Neuronal stem cell (in vitro differentiated cells): ENCODE measurements around the gene GDE1. TPM values are rescaled to one million over a fixed set of nuclear protein-coding genes. Genes with fewer than 3 reads are reported as not detected.

Experiments
- DNase-seq: peaks from one replicate; pipeline ENCODE4 v3.0.0-alpha.2; 2013; ENCODE audit warnings: low spot score
- H2AFZ ChIP-seq: one replicate; pipeline ENCODE4 v1.6.1; 2013; ENCODE audit warnings: mild to moderate bottlenecking, low read length, inconsistent platforms
- H2AK5ac ChIP-seq: 2 replicates; pipeline ENCODE4 v1.6.1; 2013; ENCODE audit warnings: low read depth, mild to moderate bottlenecking, inconsistent platforms, low read length, moderate library complexity, mixed read lengths
- H2BK120ac ChIP-seq: 2 replicates; pipeline ENCODE4 v1.6.1; 2013; ENCODE audit warnings: low read depth, mild to moderate bottlenecking, inconsistent platforms, low read length, moderate library complexity, mixed read lengths
- H2BK12ac ChIP-seq: one replicate; pipeline ENCODE4 v1.6.1; 2013; ENCODE audit warnings: low read length, inconsistent platforms
- H2BK15ac ChIP-seq: 2 replicates; pipeline ENCODE4 v1.6.1; 2013; ENCODE audit warnings: mild to moderate bottlenecking, low read length, inconsistent platforms, mixed read lengths
- H2BK5ac ChIP-seq: one replicate; pipeline ENCODE4 v1.6.1; 2013; ENCODE audit warnings: inconsistent platforms, mild to moderate bottlenecking, low read length, moderate library complexity
- H3K14ac ChIP-seq: one replicate; pipeline ENCODE4 v1.6.1; 2013; ENCODE audit warnings: low read length, inconsistent platforms
- H3K18ac ChIP-seq: 2 replicates; pipeline ENCODE4 v1.6.1; 2013; ENCODE audit warnings: low read length, inconsistent platforms
- H3K23ac ChIP-seq: 2 replicates; pipeline ENCODE4 v1.6.1; 2013; ENCODE audit warnings: low read depth, mild to moderate bottlenecking, mixed read lengths, low read length, inconsistent platforms; ENCODE audit not compliant: poor library complexity
- H3K27ac ChIP-seq: replicated peaks from 3 replicates; pipeline ENCODE4 v1.5.1; 2013; ENCODE audit warnings: low read length, inconsistent platforms
- H3K27me3 ChIP-seq, 3 experiments: 2 replicates each; pipeline ENCODE4 v1.6.1; 2013; ENCODE audit warnings: low read length in 3 of 3, mild to moderate bottlenecking in 2 of 3, inconsistent platforms in 1 of 3, low read depth in 1 of 3, mixed read lengths in 1 of 3, moderate library complexity in 1 of 3; ENCODE audit not compliant: control insufficient read depth in 3 of 3, insufficient read depth in 3 of 3
- H3K36me3 ChIP-seq, 2 donors: replicated peaks in 1 of 2; 2 replicates each; pipeline ENCODE4 v1.6.1; 2013; ENCODE audit warnings: low read length in 2 of 2; ENCODE audit not compliant: control insufficient read depth in 2 of 2, insufficient read depth in 2 of 2
- H3K4ac ChIP-seq: 2 replicates; pipeline ENCODE4 v1.6.1; 2013; ENCODE audit warnings: inconsistent platforms, mild to moderate bottlenecking, low read length, moderate library complexity
- H3K4me1 ChIP-seq, 2 donors: 1 replicate in 1 of 2; 2 replicates in 1 of 2; pipeline ENCODE4 v1.6.1; 2013; ENCODE audit warnings: low read length in 2 of 2, low read depth in 1 of 2; ENCODE audit not compliant: control insufficient read depth in 2 of 2, insufficient read depth in 1 of 2
- H3K4me2 ChIP-seq: one replicate; pipeline ENCODE4 v1.6.1; 2013; ENCODE audit warnings: mild to moderate bottlenecking, low read length, inconsistent platforms; ENCODE audit not compliant: insufficient read depth, poor library complexity, severe bottlenecking
- H3K4me3 ChIP-seq, 2 donors: 2 replicates each; pipeline ENCODE4 v1.5.1; 2013; ENCODE audit warnings: low read length in 2 of 2, mild to moderate bottlenecking in 2 of 2, inconsistent platforms in 1 of 2, moderate library complexity in 1 of 2
- H3K79me1 ChIP-seq: one replicate; pipeline ENCODE4 v1.6.1; 2013; ENCODE audit warnings: low read depth, mild to moderate bottlenecking, inconsistent platforms, low read length, moderate library complexity
- H3K9ac ChIP-seq: one replicate; pipeline ENCODE4 v1.6.1; 2013; ENCODE audit warnings: mild to moderate bottlenecking, low read depth, low read length, inconsistent platforms; ENCODE audit not compliant: poor library complexity
- H3K9me3 ChIP-seq, 2 donors: replicated peaks in 1 of 2; 2 replicates each; pipeline versions ENCODE3 to v1.6.1; 2013; ENCODE audit warnings: low read length in 2 of 2, mild to moderate bottlenecking in 2 of 2, inconsistent platforms in 1 of 2, low read depth in 1 of 2, mixed read lengths in 1 of 2, moderate library complexity in 1 of 2; ENCODE audit not compliant: control insufficient read depth in 2 of 2, insufficient read depth in 1 of 2
- H4K8ac ChIP-seq: one replicate; pipeline ENCODE4 v1.6.1; 2013; ENCODE audit warnings: low read depth, mild to moderate bottlenecking, inconsistent platforms, low read length, moderate library complexity
- H4K91ac ChIP-seq: one replicate; pipeline ENCODE4 v1.6.1; 2013; ENCODE audit warnings: low read length, low read depth, mild to moderate bottlenecking, inconsistent platforms; ENCODE audit not compliant: poor library complexity
- WGBS, 2 donors: extraction: QIAGEN DNeasy Blood & Tissue Kit; methylation state at CpG; one replicate each; pipeline ENCODE4 v1.1.7; 2013; ENCODE audit warnings: missing lambda C conversion rate in 2 of 2, mixed read lengths in 1 of 2; ENCODE audit not compliant: insufficient read length in 2 of 2, insufficient replicate concordance in 1 of 2; ENCODE audit errors: extremely low coverage in 2 of 2; 5-methylcytosine and 5-hydroxymethylcytosine counted together
- polyA plus RNA-seq, 2 experiments: library from polyadenylated mRNA; stranded (reverse); fragments of 200-250 nt; gene quantifications; one replicate each; pipeline ENCODE4 v1.2.3, GENCODE V29; 2013

Gene GDE1, protein sequence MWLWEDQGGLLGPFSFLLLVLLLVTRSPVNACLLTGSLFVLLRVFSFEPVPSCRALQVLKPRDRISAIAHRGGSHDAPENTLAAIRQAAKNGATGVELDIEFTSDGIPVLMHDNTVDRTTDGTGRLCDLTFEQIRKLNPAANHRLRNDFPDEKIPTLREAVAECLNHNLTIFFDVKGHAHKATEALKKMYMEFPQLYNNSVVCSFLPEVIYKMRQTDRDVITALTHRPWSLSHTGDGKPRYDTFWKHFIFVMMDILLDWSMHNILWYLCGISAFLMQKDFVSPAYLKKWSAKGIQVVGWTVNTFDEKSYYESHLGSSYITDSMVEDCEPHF
- 54.9 TPM for polyA plus RNA-seq (2013, experiment 1 of 2)
- polyA plus RNA-seq (2013, experiment 2 of 2), result 54.9 TPM

DNA sequence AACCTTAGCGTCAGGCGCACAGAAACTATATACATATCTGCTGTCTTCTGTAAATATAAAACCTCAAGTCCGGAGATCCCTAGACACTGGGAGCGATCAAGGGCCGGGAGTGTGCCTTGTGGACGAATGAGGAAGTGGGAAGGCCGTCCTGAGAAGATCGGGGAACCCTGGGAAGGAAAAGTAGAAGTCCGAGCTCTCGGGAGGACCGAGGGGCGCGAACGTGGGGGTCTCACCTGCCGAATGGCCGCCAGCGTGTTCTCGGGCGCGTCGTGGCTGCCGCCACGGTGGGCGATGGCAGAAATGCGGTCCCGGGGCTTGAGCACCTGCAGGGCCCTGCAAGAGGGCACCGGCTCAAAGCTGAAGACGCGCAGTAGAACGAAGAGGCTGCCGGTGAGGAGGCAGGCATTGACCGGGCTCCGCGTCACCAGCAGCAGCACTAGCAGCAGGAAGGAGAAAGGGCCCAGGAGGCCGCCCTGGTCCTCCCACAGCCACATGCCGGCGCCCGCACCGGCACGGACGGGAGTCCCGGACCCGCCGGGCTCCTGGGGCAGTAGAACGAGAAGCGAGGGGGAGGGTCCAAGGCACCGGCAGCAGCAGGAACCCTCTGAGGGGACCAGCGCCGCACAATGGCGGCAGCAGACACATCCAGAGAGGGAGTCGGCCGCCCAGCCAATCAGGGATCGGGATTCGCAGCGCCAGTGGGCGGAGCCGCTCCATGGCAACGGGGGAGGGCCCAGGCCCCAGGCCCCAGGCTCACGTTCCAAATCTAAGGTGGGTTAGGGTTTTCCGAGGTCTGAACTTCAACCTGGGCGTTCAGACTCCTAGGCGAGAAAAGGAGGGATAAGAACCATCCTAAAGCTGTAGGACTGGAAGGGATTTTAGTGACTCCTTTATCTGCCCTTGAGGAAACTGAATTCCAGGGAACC is at the start of gene GDE1:
TSS of gene GDE1 (minus strand) at position 628 of the 926 bp plus-strand sequence. CDS start at position 494, 134 bp downstream.
- H3K27me3 ChIP-seq, result no peaks in the 10 kb centered on the region
- H2BK120ac ChIP-seq, result no peak within 1 kb of the TSS
- H3K14ac ChIP-seq, result no peak within 1 kb of the TSS
- peak within 1 kb of the TSS; percentile 97 for H3K18ac ChIP-seq
- no peak within 1 kb of the TSS for H4K8ac ChIP-seq
- peak within 1 kb of the TSS; percentile 15 for H2BK15ac ChIP-seq
- H2AFZ ChIP-seq, result peak within 1 kb of the TSS; percentile 89
- peaks cover 4% of the 10 kb centered on the region for H3K79me1 ChIP-seq
- H3K4me1 ChIP-seq, result peaks cover 8 to 12% of the 10 kb centered on the region in 2 donors
- no peak within 1 kb of the TSS for H2BK12ac ChIP-seq
- peak within 1 kb of the TSS; percentile 87 for H3K23ac ChIP-seq
- H3K9ac ChIP-seq, result peak within 1 kb of the TSS; percentile 90
- no CpG with 5 or more reads among the region's 62 CpGs for WGBS, 2 donors
- H3K36me3 ChIP-seq, result peaks cover 2 to 32% of the 10 kb centered on the region in 2 donors
- H4K91ac ChIP-seq, result no peak within 1 kb of the TSS
- no peak within 1 kb of the TSS for H3K4ac ChIP-seq
- peak within 1 kb of the TSS; percentile 60 for H3K27ac ChIP-seq
- peak within 1 kb of the TSS; percentile 94 to 95 for H3K4me3 ChIP-seq
- no peak within 1 kb of the TSS for H2AK5ac ChIP-seq
- H3K4me2 ChIP-seq, result peak within 1 kb of the TSS; percentile 63
- DNase-seq, result peak; percentile 89
- H3K9me3 ChIP-seq, result no peaks in the 10 kb centered on the region
- H2BK5ac ChIP-seq, result peak within 1 kb of the TSS; percentile 92

DNA sequence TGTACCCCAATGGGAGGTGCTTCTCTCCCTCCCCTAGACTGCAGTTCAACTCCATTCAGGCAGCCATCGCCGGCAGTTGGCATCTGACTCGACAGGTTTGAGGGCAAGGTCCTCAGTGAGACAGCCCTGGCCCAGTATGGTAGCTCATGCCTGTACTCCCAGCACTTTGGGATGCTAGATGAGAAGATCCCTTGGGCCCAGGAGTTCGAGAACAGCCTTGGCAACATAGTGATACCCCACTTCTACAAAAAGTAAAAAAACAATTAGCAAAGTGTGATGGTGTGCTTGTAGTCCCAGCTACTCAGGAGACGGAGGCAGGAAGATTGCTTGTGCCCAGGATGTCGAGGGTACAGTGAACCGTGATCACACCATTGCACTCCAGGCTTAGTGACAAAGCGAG is 45.7 kb upstream of the GDE1 start:
- H2AFZ ChIP-seq, result no peak overlapping the region
- no peak overlapping the region for H2BK15ac ChIP-seq
- no peak overlapping the region for H2AK5ac ChIP-seq
- no peak overlapping the region for H3K18ac ChIP-seq
- no peak overlapping the region for H2BK120ac ChIP-seq
- H3K9ac ChIP-seq, result no peak overlapping the region
- no peaks in the 10 kb centered on the region for H3K79me1 ChIP-seq
- no peak overlapping the region for H3K4ac ChIP-seq
- no peak overlapping the region for H2BK12ac ChIP-seq
- H2BK5ac ChIP-seq, result no peak overlapping the region
- H3K36me3 ChIP-seq, result peaks cover 15 to 75% of the 10 kb centered on the region in 2 donors
- no peak overlapping the region for H4K8ac ChIP-seq
- H3K4me1 ChIP-seq, result no peaks in the 10 kb centered on the region
- H3K27ac ChIP-seq, result no peak overlapping the region
- no peak overlapping the region for H3K4me3 ChIP-seq
- DNase-seq, result no peak
- H3K9me3 ChIP-seq, result peaks cover 0 to 3% of the 10 kb centered on the region in 2 donors
- no peak overlapping the region for H4K91ac ChIP-seq
- no peak overlapping the region for H3K14ac ChIP-seq
- no peak overlapping the region for H3K4me2 ChIP-seq
- whole genome bisulfite sequencing, 2 donors, result no CpG with 5 or more reads among the region's 8 CpGs
- H3K23ac ChIP-seq, result no peak overlapping the region
- H3K27me3 ChIP-seq, result no peaks in the 10 kb centered on the region

DNA sequence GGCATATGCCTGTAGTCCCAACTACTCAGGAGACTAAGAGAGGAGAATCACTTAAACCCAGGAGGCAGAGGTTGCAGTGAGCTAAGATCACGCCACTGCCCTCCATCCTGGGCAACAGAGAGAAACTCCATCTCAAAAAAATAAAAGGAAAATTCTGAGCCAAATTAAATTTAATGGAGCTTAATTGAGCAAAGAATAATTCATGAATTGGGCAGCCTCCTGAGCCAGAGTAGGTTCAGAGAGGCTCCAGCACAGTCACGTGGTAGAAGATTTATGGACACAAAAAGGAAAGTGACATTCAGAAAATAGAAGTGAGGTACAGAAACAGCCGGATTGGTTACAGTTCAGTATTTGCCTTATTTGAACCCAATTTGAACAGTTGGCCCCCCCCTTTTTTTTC is 44.5 kb upstream of the GDE1 start:
- H2BK12ac ChIP-seq, result no peak overlapping the region
- H2BK5ac ChIP-seq, result no peak overlapping the region
- no peak overlapping the region for H3K14ac ChIP-seq
- H2BK15ac ChIP-seq, result no peak overlapping the region
- no peak overlapping the region for H2AFZ ChIP-seq
- no peak overlapping the region for H2AK5ac ChIP-seq
- peaks cover 11 to 66% of the 10 kb centered on the region in 2 donors for H3K36me3 ChIP-seq
- H3K4me1 ChIP-seq, result no peaks in the 10 kb centered on the region
- no peak overlapping the region for H3K27ac ChIP-seq
- WGBS, 2 donors, result no CpG with 5 or more reads among the region's 3 CpGs
- H3K9ac ChIP-seq, result no peak overlapping the region
- H3K9me3 ChIP-seq, result peaks cover 3 to 4% of the 10 kb centered on the region in 2 donors
- H3K4me3 ChIP-seq, result no peak overlapping the region
- no peak for DNase-seq
- no peak overlapping the region for H4K8ac ChIP-seq
- H3K27me3 ChIP-seq, result no peaks in the 10 kb centered on the region
- H3K4ac ChIP-seq, result no peak overlapping the region
- H3K23ac ChIP-seq, result no peak overlapping the region
- no peak overlapping the region for H3K4me2 ChIP-seq
- H3K18ac ChIP-seq, result no peak overlapping the region
- H3K79me1 ChIP-seq, result no peaks in the 10 kb centered on the region
- H2BK120ac ChIP-seq, result no peak overlapping the region
- no peak overlapping the region for H4K91ac ChIP-seq

DNA sequence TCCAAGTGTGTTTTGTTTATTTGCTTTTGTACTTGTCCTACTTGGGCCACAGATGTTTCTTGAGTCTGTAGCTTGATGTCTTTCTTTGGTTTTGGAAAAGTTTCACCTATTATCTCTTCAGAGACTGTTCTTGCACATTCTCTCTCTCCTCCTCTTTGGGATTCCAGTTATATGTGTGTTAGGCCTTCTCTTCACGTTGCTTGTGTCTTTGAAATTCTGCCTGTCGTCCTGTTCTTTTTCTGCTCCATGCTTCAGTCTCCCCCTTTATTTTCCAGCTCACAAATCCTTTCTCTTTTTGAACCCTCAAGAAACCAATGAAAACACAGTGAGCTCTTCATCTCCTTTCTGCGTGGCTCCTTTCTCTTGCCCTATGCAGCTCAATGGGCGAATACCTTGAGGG is 41.5 kb upstream of the GDE1 start:
- Histone ChIP-seq H3K4me1 (no peaks in the 10 kb centered on the region), H2AK5ac (no peak overlapping the region), H3K4me3 (no peak overlapping the region), H3K18ac (no peak overlapping the region), H3K79me1 (no peaks in the 10 kb centered on the region), H2BK15ac (no peak overlapping the region), H2BK5ac (no peak overlapping the region), H4K8ac (no peak overlapping the region), H3K9ac (no peak overlapping the region), H3K4ac (no peak overlapping the region), H3K27me3 (no peaks in the 10 kb centered on the region), H4K91ac (no peak overlapping the region), H3K14ac (no peak overlapping the region), H2AFZ (no peak overlapping the region), H2BK12ac (no peak overlapping the region), H3K4me2 (no peak overlapping the region), H3K27ac (no peak overlapping the region), H3K9me3 (peaks cover 3 to 4% of the 10 kb centered on the region in 2 donors), H3K23ac (no peak overlapping the region), H2BK120ac (no peak overlapping the region), H3K36me3 (peaks cover 7 to 42% of the 10 kb centered on the region in 2 donors)
- DNase-seq, result no peak
- no CpG with 5 or more reads among the region's 4 CpGs for WGBS, 2 donors
